Activated CD4-positive, alpha-beta T cell treated with anti-CD3 and anti-CD28 coated beads for 36 hours (primary cell): ENCODE measurements around the gene SLC13A1. TPM values are rescaled to one million over a fixed set of nuclear protein-coding genes. Genes with fewer than 3 reads are reported as not detected.

Experiments
- ATAC-seq: fragments of 200-7000 bp; cut with Tn5 transposase; one replicate; pipeline ENCODE4 v1.10.0; 2021; ENCODE audit warnings: mild to moderate bottlenecking, moderate library complexity
- CTCF ChIA-PET: fragments of 350-600 bp; sonication (Branson Sonifier 250); formaldehyde crosslinking; loops from one replicate; lab custom pipeline; 2021; ENCODE audit warnings: antibody characterized with exemption; lab: Charles Lee
- POLR2A ChIA-PET: fragments of 350-600 bp; sonication (Branson Sonifier 250); formaldehyde crosslinking; loops from one replicate; lab custom pipeline; 2021; ENCODE audit warnings: antibody characterized with exemption, inconsistent platforms; lab: Charles Lee
- DNase-seq: peaks from one replicate; pipeline ENCODE4 v3.0.0-alpha.2; 2020
- H3K27ac Mint-ChIP-seq: one replicate; pipeline ENCODE4 v1.8.0; 2021; ENCODE audit warnings: mixed read lengths
- H3K27me3 Mint-ChIP-seq: one replicate; pipeline ENCODE4 v1.8.0; 2021; ENCODE audit warnings: mixed read lengths
- H3K36me3 Mint-ChIP-seq: one replicate; pipeline ENCODE4 v1.8.0; 2021; ENCODE audit warnings: low read depth, mixed read lengths
- H3K4me1 Mint-ChIP-seq: one replicate; pipeline ENCODE4 v1.8.0; 2021; ENCODE audit warnings: mixed read lengths
- H3K4me3 Mint-ChIP-seq: one replicate; pipeline ENCODE4 v1.8.0; 2021; ENCODE audit warnings: mild to moderate bottlenecking, moderate library complexity, mixed read lengths
- H3K9me3 Mint-ChIP-seq: one replicate; pipeline ENCODE4 v1.8.0; 2021; ENCODE audit warnings: low read depth, mixed read lengths
- intact Hi-C, 2 experiments: fragments of 100-400 bp; cut with DNase I in 1 of 2; cut with micrococcal nuclease in 1 of 2; formaldehyde crosslinking; loops; one replicate each; pipeline versions ENCODE4 v1.14.2 to v1.15.1; 2022 to 2024; cut with DNase I, micrococcal nuclease
- total RNA-seq, 2 experiments: library from RNA; stranded (reverse); gene quantifications; one replicate each; pipeline ENCODE4 v1.2.3, GENCODE V29; 2021

SLC13A1 gene
- total RNA-seq, 2 experiments from 2014 or later = not detected

- Mint-ChIP-seq H3K36me3 (no peaks in the 10 kb centered on the region), H3K4me1 (no peaks in the 10 kb centered on the region), H3K9me3 (peaks cover 7% of the 10 kb centered on the region), H3K27me3 (no peaks in the 10 kb centered on the region), H3K27ac (no peak overlapping the region), H3K4me3 (no peak overlapping the region)
- ATAC-seq = no peak
- intact Hi-C loops = no loop called here
- no peak for DNase-seq
- ChIA-PET POLR2A (no interaction called here), CTCF (no interaction called here)
Measured at GRCh38 chr7:123075838-123076467, 123.8 kb downstream of the SLC13A1 start.

- no peak for ATAC-seq
- intact Hi-C loops = no loop called here
- Mint-ChIP-seq H3K27ac (no peak overlapping the region), H3K27me3 (no peaks in the 10 kb centered on the region), H3K4me3 (no peak overlapping the region), H3K36me3 (no peaks in the 10 kb centered on the region), H3K9me3 (peaks cover 8% of the 10 kb centered on the region), H3K4me1 (no peaks in the 10 kb centered on the region)
- POLR2A ChIA-PET = no interaction called here
- DNase-seq = no peak
- CTCF ChIA-PET = no interaction called here
Measured at GRCh38 chr7:123070702-123071286, 129.0 kb downstream of the SLC13A1 start.

- POLR2A ChIA-PET = no interaction called here
- DNase-seq = no peak
- CTCF ChIA-PET = no interaction called here
Measured at GRCh38 chr7:123067814-123068213, 132.0 kb downstream of the SLC13A1 start.

More at GRCh38 chr7:123067814-123068213, 132.0 kb downstream of the SLC13A1 start:
- ATAC-seq = no peak
- Mint-ChIP-seq H3K27me3 (no peaks in the 10 kb centered on the region), H3K4me3 (no peak overlapping the region), H3K9me3 (peaks cover 8% of the 10 kb centered on the region), H3K27ac (no peak overlapping the region), H3K36me3 (no peaks in the 10 kb centered on the region), H3K4me1 (no peaks in the 10 kb centered on the region)
- intact Hi-C loops = no loop called here

Other genes with a start within 250 kb of the SLC13A1 start
- not detected for gene TAS2R16, start 204.3 kb downstream of the SLC13A1 start, total RNA-seq